Activated CD4-positive, alpha-beta T cell treated with anti-CD3 and anti-CD28 coated beads, Interleukin-2, amount 50 U/mL, for 16 hours (primary cell): ENCODE data around the gene DDX41.

Experiments
- DNase-seq: peaks from one replicate; pipeline ENCODE4 v3.0.0-alpha.2; 2020

The DDX41 gene

DNA sequence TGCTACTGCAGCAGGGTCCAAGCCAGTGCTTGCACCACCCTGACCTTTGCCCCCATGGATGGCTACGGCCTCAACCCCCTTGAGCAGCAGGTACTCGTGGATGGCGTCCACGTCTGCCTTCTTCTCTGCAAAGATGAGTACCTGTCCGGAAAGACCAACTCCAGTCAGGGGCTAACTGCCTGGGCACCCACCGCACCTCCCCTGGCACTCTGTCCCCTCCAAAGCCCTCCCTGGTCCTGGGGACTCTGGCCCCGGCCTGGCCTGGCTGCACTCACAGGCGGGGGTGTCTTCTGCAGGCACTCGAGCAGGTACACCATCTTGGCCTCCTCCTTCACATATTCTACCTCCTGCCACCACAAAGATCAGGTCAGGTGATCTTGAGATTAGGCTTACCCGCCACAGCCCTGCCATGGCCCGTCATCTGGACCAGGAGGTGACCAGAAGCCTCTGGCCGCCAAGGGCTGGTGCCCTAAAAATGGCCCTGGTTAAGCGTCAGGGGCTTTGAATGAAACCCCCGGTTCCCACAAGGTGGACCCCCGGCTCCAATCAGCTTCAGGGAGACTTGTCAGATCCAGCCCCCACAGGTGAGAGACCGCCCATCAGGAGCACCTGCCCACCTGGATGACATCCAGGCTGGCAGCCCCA lies 3.9 kb downstream of the DDX41 start:
- DNase-seq: no peak

DNA sequence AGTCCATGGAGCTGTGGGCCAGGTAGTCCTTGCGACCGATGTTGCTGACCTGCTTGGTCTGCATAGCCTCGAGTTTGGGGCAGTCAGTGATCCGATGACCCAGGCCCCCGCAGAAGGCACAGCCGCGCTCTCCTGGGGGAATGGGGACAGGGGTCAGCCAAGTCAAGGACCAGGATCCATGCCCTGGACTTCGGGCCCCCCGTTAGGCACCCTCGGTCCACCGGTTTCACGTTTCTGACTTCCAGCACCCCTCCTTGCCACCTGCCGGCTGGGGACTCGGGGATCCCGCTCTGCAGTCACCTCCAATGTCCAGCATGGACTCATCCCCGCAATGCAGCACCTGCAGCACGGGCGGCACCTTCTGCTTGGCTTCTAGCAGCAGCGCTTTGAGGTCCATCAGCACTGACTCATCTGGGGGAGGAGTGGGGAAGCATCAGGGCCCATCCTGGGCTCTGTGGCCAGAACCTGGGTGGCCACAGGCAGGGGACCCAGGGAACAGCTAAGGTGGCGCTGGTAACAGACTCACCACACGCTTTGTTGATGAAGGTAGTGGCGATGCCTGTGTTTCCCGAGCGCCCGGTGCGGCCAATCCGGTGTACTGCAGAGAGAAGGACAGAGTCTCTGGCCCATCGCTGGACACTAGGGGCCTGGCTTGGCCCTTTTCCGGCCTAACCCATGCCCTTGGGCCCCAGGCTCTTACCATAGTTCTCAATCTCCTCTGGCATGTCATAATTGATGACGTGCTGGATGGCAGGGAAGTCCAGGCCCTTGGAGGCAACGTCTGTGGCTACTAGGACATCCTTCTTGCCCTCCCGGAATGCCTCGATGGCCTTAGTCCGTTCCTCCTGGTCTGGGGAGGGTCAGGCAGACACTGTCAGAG lies 4.7 kb downstream of the DDX41 start:
- no peak for DNase-seq

DNA sequence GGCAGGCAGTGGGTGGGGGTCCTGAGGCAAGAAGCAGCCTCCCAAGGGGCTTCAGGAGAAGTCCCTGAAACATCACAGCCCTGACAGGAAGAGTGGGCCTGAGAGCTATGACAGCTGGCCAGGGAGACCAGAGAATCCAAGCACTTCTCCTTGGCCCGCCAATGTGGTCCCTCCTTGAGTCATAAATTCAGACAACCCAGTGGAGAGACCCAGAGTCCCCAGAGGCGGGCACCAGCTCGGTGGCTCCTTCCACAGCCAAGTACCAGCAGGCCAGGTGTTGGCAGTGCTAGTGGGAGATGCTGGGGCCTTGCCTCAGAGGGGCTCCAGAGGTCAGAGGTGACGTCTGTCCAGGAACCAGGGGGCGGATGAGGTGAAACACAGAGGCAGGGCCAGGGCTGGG lies 5.6 kb downstream of the DDX41 start:
- DNase-seq: no peak

DNA sequence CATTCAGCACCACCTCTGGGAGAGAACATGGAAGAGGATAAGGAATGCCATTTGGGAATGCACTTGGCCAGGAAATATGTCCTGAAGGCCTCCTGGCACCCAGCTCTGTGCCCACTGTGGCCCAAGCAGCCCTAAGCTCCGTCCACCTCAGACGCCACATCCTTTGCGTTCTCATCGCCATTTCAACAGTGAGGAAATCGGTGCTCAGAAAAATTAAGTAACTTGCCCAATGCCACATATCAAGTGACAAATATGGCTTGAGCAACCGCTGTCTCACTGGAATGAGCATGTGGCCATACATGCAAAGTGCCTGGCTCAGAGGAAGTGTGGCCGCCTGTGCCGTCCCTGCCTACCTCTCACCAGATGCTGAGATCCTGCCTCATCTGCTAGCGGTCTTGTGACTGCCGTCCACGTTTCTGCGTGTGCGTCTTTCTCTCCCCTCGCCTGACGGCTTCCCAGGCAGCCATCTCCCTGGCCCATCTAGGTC lies 6.2 kb downstream of the DDX41 start:
- no peak for DNase-seq

DNA sequence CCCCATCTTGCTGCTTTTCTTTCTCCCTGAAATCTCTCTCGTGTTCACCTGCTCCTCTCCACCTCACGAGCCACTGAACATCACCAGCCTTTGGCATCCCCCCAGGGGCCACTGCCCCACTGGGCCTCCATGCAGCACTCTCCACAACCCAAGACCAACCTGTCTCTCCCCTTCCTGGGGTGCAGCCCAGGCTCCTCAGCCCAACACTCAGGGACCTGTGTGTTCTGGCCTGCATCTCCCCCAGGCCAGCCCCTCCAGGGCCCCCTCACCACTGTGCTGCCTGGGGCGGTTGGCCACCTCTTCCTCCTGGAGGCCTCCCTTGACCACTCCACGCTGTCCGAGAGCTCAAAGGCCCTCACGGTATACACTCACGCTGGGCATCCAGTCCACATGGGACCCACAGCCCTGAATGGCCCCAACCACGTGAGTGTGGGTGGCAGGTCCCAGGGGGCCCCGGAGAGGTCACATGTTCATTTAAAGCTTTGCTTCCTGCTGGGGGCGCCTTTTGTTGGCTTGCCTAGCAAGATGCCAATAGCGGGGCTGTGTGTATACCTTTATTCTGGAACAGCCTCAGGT lies 6.7 kb downstream of the DDX41 start:
- no peak for DNase-seq

DNA sequence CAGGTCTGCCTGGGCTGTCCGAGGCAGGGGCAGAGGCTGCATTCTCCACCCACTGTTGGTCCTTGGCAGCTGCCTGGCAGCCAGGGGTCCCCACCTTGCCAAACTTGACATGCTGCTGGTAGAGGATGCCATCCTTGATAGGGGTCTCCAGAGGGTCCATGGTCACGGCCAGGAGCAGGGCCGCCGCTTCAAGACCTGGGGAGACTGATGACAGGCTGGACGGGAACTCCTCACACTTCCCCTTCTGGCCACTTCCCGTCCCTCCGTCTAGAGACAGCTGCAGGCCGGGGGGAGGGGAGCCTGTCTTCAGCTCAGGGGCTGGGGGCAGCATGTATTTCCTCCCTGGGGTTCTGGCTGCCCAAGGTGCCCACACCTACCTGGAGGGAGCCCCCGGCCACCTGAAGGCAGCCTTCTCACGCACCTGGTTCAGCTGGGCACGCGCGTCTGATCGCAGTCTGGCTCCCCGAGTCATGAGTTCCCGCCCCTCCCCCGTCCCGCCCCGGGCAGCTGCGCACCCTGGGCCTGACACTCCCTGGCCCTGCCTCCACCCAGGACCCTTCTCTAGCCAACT lies 7.3 kb downstream of the DDX41 start, which contains the start of gene DOK3:
Gene DOK3 (minus strand): TSS at position 446 of the 571 bp plus-strand sequence. CDS start 286 bp downstream, at position 160.
- no peak for DNase-seq

DNA sequence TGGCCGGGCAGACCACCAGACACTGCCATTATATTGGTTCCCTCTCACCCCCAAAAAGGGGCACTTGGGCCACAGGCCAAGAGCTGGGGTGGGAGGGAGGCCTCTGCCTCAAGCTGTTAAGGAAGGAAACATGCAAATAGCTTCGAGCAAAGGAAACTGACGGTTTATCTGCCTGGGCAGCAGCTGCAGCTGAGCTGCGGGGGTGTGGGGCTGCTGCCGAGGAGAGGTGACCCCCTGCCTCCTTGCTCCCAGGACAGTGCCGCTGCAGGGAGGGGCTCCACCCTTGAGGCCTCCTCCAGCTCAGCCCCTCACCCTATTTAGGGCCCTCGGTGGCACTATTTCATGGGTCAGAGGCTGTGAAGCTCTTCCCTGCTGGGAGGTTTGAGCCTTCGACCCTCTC lies 7.9 kb downstream of the DDX41 start:
- DNase-seq: no peak

DNA sequence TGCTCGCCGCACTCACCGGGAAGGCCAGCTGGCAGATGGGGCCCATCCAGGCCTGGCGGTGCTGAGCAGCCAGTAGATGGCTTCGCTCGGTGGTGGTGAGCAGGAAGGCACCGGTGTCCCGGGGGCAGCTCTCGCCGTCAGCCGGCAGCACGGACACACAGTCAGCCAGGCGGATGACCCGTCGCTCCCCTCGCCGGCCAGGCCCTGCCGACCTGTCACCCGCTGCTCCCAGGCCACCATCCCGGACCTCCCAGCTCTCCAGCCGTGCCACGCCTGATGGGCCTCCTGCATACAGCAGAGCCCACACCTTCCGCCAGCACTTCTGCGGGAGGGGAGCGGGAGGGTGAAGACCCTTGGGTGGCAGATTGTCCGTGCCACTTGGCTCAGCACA lies 8.5 kb downstream of the DDX41 start:
- DNase-seq: no peak

DNA sequence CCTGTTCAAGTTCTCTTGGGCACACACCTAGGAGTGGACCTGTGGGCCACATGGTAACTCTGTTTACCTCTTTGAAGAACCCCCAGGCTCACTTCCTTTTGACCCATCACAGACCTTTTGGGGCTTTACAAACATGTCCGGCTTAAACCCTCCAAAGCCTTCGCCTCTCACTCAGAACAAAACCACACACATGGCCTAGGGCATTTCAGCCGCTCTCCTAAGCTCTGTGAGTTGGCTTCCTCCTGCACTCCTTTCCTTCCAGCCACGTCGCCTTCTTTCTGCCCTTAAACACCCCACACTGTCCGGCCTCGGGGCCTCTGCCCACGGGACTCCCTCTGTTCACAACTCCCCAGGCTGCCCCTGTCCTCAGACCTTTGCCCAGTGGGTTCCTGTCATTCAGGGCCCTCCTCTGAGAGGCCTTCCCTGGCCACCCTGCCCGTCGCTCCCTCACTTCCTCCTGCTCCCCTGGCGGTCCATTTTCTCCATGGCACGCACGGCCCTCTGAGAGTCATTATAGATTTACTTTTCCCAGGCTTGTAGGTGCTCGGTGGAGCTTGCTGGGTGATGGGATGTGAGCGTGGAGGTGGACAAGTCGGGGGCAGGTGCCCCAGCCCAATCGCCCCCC lies 9.1 kb downstream of the DDX41 start:
- no peak for DNase-seq

DNA sequence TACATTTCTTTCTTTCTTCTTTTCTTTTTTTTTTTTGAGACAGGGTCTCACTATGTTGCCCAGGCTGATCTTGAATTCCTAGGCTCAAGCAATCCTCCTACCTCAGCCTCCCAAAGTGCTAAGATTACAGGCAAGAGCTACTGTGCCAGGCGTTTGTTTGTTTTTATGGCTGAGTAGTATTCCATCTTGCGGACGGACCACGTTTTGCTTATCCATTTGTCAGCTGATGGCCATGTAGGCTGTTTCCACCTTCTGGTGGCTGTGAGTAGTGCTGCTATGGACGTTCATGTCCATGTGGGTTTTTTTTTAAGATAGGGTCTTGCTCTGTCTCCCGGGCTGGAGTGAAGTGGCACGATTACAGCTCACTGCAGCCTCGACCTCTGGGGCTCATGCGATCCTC lies 9.6 kb downstream of the DDX41 start:
- no peak for DNase-seq

DNA sequence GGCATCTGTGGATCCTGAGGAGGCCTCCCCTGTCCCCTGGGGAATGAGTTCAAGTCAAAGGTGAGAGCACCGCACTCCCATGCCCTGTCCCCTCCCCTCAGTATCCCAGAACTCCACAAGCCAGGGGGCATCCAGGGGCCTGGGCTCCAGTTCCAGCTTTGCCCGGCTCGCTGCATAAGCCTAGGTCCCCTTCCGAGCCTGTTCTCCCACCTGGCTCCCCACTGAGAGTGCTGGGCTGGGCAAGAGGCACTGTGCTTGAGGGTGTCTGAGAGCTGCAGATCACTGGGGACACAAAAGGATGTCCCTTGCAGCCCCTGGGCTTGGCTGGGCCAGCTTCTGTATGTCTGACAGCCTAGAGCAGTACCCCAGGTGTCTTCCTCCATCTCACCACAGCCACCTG lies 11.7 kb downstream of the DDX41 start:
- no peak for DNase-seq

DNA sequence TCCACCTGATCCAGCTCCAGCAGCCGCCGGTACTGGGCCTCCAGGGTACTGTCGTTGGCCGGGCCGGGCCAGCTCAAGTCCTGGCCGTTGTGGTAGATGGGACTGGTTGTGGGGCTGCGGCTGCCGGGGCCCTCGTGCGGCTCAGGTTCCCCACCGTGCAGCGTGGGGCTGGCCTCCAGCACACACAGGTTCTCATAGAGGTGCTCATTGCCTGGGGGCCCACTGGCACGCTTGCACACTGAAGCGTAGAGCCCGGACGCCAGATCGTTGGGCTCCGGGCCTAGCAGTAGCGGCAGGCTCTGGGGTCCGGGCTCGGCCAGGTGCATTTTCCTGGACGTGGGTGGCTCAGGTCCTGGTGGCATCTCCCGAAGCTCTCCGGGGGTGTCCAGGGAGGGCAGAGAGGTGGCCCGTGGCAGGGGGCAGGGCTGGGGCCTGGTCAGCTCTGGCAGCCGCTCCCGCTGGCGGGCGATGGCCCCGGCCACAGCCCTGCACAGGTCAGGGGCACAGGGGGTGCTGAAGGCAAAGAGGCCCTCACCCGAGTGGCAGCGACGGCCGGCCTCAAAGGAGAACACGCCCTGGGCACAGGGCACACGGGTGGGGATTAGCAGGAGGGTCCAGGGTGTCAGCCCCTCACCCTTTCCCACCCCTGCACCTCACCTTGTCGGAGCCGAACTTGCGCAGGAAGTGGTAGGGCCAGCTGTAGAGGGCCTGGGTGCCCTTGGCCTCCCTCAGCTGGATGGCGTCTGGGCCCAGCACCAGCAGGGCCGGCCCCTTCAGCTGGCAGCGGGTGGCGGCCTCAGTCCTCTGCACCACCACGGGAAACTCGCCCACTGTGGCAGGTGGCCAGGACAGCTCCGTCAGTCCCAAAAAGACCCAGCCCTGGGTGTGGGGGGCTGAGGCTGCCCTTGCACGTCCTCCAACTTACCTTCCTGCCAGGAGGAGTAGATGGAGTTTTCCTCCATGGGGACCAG lies 12.4 kb downstream of the DDX41 start:
- no peak for DNase-seq

DNA sequence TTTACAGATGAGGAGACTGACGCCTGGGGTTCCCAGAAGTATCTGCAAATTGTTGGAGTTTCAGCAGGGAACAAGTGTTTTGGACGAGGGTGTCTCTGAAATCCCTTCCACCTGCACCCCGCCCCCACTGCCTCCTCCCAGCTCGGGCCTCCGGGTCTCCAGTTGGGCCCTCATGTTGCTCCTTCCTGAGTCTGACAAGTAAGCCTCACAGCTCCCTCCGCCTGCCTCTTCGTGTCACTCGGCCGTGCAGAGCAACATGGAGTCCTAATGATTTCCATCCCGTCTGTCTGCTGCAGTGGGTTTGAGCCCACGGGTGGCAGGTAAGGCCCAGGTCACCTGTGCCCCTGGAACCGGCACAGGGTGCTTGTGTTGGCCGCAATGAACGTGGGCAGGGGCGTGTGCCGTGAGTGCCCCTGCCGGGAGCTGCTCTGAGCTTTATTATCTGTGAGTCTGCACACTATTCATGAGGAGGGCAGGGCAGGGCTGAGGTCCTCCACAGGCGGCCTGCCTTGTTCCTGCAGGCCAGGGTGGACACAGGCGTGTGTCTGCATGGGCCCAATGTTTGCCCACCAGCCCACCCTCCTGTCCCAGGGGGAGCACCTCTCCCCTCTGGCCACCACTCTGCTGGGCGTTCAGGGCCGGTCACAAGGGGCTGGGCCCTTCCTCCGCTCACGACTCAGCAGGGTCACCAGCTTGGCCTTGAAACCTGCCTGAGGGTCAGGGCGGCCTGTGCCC lies 13.2 kb downstream of the DDX41 start:
- DNase-seq: no peak

DNA sequence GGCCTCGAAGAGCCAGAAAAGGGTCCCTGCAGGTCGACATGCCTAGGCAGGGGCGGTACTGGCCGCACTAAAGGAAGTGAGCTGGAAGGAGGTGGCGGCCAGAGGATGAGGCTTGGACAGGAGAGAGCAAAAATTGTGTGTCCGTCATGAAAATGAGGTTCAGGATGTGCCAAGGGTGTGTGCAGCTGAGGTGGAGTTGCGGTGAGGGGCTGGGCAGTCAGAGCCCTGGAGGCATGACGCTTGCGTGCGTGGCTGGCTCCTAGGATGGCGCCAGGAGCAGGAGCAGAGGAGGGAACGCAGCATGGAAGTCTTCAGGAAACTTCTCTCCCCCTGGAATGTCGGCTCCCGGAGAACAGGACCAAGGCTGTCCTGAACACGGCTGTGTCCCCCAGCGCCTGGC lies 13.9 kb downstream of the DDX41 start:
- DNase-seq: no peak

DNA sequence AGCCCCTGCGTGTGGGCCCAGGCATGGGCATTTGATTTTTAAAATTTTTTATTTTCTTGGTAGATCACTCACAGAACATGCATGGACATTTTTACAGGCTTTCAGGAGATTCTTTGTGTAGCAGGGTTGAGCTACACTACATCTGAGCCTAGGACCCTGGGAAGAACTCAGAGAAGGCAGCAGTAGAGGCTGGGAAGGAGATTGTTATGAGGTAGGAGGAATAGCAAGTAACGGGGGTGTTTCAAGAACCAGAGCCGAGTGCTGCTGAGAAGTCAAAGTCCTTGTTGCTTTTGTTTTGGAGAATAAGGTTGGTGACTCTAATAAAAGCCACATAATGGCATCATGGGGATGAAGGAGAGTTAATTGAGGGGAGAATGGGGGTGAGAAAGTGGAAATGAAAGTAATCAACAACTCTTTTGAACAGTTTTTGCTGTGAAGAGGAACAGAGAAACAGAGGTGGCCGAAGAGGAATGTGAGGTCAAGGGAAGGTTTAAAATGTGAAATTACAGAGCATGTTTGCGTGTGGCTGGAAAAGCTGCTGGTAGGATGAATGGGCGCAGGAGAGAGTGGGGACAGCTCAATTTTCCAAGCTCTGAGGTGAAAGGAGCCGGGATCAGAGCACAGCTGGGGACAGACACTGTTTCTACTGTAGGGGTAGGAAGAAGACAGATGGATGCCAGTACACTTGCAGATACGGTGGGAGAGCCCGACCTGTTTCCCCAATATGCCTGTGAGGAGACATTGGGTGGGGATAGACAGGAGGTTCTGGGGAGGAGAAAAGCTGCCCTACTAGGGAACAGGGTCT lies 14.7 kb downstream of the DDX41 start:
- no peak for DNase-seq

DNA sequence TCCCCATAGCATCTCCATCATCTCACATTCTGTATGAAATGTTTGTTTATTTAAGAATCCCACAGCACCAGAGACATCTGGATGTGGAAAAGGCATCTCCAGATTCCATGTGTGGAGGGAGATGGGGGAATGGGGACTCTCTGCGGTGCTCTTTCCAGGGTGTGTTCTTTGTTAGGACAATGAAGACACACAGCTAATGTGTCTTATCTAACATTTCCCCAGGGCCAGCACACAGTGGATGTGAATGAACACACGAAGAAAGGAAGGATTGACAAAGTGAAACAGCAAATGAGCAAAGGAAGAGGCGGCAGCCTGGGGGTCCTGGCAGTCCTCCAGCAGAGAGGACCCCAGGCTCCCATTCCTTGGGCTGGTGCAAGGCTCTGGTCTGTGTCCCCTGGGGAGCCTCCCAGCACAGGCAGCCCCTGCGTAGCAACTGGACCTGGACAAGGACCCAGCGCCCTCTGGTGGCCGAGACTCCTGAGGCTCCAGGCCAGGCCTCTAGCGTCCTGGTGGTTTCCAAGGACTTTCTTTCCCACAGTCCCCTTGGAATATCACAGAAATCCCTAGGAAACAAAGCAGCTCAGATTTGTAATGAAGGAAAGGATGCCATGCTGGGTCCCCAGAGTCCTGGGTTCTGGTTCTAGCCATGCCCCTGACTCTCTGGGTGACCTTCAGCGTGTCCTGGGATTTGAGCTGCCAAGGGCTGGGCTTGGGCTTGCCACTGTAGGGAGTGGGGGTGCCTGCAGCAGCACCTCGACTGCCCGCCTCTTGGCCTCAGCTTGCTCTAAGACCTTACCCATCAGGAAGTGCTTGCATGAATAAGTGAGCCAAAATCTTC lies 15.9 kb downstream of the DDX41 start:
- peak; percentile 81 for DNase-seq

DNA sequence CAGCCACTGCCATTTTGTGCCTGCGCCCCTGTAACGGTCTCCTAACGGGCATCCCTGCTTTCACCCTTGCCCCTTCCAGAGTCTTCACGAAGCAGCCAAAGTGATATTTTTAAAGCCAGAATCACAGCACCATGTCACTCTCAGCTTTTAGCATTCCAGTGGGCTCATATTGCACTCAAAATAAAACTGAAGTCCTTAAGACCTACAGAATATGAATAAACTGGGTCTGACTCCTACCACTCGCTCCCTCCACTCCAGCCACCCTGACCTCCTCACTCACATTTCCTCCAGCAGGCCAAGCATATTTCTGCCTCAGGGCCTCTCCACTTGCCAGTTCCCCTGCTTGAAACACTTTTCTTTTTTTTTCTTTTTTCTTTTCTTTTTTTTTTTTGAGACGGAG lies 16.9 kb downstream of the DDX41 start:
- DNase-seq: no peak

DNA sequence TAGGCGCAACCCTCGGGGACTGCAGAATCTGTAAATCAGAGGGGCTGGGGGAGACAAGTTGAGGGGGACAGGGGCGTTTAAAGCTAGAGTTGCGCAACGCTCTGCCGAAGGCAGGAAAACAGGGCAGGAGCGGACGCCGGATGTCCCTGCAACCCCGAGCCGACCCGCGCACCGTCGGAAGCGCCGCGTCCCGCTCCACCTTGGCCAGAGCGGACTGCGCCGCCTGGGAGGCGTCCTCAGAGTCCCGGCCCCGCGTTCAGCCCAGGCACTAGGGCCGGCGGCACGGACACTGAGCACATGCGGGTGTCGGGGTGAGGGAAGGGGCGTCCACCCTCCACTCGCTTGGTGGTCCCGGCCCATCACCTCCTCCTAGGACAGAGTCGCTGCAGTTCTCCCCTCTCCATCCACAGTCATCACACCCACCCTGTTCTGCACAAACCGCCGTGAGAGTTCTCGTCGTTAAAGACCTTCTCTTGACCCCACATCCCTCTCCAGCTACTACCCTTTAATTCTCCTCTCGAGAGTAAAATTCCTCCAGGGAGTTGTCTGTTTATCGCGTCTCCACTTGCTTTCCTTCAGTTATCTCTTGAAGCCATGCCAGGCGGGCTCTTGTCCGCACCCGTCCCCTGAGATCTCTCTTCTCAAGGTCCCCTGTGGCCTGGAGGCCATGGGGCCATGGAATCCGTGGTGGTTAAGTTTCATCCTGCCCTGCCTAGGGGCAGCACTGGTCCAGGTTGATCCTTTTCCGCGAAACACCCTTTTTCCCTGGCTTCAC lies 18.6 kb downstream of the DDX41 start:
- no peak for DNase-seq
